ENCODE results near the gene MTG1.
"Not testable (repeated sequence)": the region's sequence is repeated elsewhere in the genome, so short reads cannot be mapped to it uniquely, and the experiment has no call there.

The MTG1 gene

GRCh38 chr10:133359554-133359971 is 34.4 kb upstream of the MTG1 start:
- DNase-seq (ENCODE audit: low read depth in 2 of 2) = no peak

- no peak for DNase-seq (ENCODE audit: low read depth in 2 of 2)
These were observed 33.9 kb upstream of the MTG1 start for GRCh38 chr10:133359972-133360610.

GRCh38 chr10:133361227-133361626 is 32.7 kb upstream of the MTG1 start:
- no peak for DNase-seq (ENCODE audit: low read depth in 2 of 2)

GRCh38 chr10:133361773-133362441 is 32.0 kb upstream of the MTG1 start:
- no peak for DNase-seq (ENCODE audit: low read depth in 2 of 2)

GRCh38 chr10:133362846-133363245 is 31.1 kb upstream of the MTG1 start:
- DNase-seq (ENCODE audit: low read depth in 2 of 2) = no peak

- no peak for DNase-seq (ENCODE audit: low read depth in 2 of 2)
These were observed 29.1 kb upstream of the MTG1 start for GRCh38 chr10:133364645-133365431.

GRCh38 chr10:133365461-133366129 is 28.4 kb upstream of the MTG1 start:
- DNase-seq (ENCODE audit: low read depth in 2 of 2) = no peak

GRCh38 chr10:133366130-133366478 is 27.9 kb upstream of the MTG1 start:
- no peak for DNase-seq (ENCODE audit: low read depth in 2 of 2)

GRCh38 chr10:133366751-133367150 is 27.2 kb upstream of the MTG1 start:
- no peak for DNase-seq (ENCODE audit: low read depth in 2 of 2)

GRCh38 chr10:133367461-133367860 is 26.5 kb upstream of the MTG1 start:
- not testable (repeated sequence) for DNase-seq (ENCODE audit: low read depth in 2 of 2)

- DNase-seq (ENCODE audit: low read depth in 2 of 2) = no peak
These were observed 25.8 kb upstream of the MTG1 start for GRCh38 chr10:133368153-133368552.

GRCh38 chr10:133370030-133370786 is 23.7 kb upstream of the MTG1 start:
- DNase-seq (ENCODE audit: low read depth in 2 of 2) = no peak

GRCh38 chr10:133372507-133372906 is 21.4 kb upstream of the MTG1 start:
- DNase-seq (ENCODE audit: low read depth in 2 of 2) = no peak

- DNase-seq (ENCODE audit: low read depth in 2 of 2) = peak; percentile 83 to 92
These were observed 20.5 kb upstream of the MTG1 start, which contains the start of gene ECHS1 for GRCh38 chr10:133373174-133374090. Gene ECHS1 (minus strand): TSS chr10:133373354. CDS start chr10:133373333, 21 bp downstream.

- DNase-seq (ENCODE audit: low read depth in 2 of 2) = no peak
These were observed 18.4 kb upstream of the MTG1 start for GRCh38 chr10:133375357-133376115.

- DNase-seq (ENCODE audit: low read depth in 2 of 2) = not testable (repeated sequence)
These were observed 17.8 kb upstream of the MTG1 start for GRCh38 chr10:133376183-133376582.

GRCh38 chr10:133377025-133377817 is 16.7 kb upstream of the MTG1 start:
- DNase-seq (ENCODE audit: low read depth in 2 of 2) = no peak

GRCh38 chr10:133377818-133378250 is 16.1 kb upstream of the MTG1 start:
- DNase-seq (ENCODE audit: low read depth in 2 of 2) = no peak

All from stimulated activated CD4-positive, alpha-beta T cell treated with anti-CD3 and anti-CD28 coated beads, Interleukin-12 subunit alpha, Interleukin-12 subunit beta, amount 100 ng/mL, for 24 hours (primary cell).